ENCODE data around the gene COL6A2. TPM values are rescaled to one million over a fixed set of nuclear protein-coding genes. Genes with fewer than 3 reads are reported as not detected.

COL6A2 gene
- total and polyA plus RNA-seq, 10 of the 15 experiments (the other 5 are each of a cell fraction or from before 2014, with no cell fraction given), result 0.16 to 1.3 (median 0.34) TPM; not detected in 7

DNA sequence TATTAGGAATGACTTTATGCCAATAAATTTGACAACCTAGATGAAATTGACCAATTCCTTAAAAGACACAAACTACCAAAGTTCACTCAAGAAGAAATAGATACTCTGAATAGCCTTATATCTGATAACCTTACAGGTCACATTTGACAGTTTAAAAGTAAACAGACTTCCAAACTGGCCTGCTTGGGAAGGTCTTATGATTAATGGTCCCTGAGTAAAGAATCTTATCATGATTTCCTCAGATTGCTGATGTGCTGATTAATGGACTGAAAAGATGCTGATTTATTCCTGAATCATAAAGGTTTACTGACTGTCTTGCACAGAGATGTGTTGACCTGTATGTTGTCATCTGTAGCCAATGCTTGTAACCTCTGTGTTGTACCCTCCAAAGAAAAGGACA, 67.2 kb downstream of the COL6A2 start:
- SMC1A ChIA-PET (ENCODE audit: uncharacterized antibody, unreplicated experiment), result no interaction called here
- RAD21 ChIA-PET (ENCODE audit: unreplicated experiment), result no interaction called here
- DNase-seq (ENCODE audit: low read depth, low spot score) (no peak), FAIRE-seq (no peak), ATAC-seq (no peak)
- in situ Hi-C loops (cut with MboI) (no loop called here), intact Hi-C loops (cut with micrococcal nuclease; ENCODE audit: unreplicated experiment) (no loop called here)
- H3K4me2 ChIP-seq (ENCODE audit: control insufficient read depth, insufficient read depth), result no peak overlapping the region
- no peaks in the 10 kb centered on the region for H3K79me2 ChIP-seq (ENCODE audit: control insufficient read depth, insufficient read depth, low read length)
- no peak overlapping the region for H3K4me3 ChIP-seq
- H3K36me3 ChIP-seq (ENCODE audit: control insufficient read depth in 2 of 2, insufficient read depth in 2 of 2, low read length in 1 of 2), result no peaks in the 10 kb centered on the region
- CTCF ChIA-PET, result no interaction called here
- no TSS peak for BruUV-seq (replicated peaks)
- no peaks in the 10 kb centered on the region for H3K27me3 ChIP-seq (replicated peaks in 1 of 2; ENCODE audit: control insufficient read depth in 2 of 2, insufficient read depth in 2 of 2, low read length in 1 of 2)
- no peak overlapping the region for H3K27ac ChIP-seq (ENCODE audit: control insufficient read depth, insufficient read depth)
- no peaks in the 10 kb centered on the region for H4K20me1 ChIP-seq (ENCODE audit: control insufficient read depth, insufficient read depth)
- no peaks in the 10 kb centered on the region; the same call in 2 of the 3 replicates for H3K9me3 ChIP-seq (replicated peaks; ENCODE audit: control insufficient read depth, insufficient read depth, low read length)
- H3K9ac ChIP-seq (ENCODE audit: control insufficient read depth, insufficient read depth, low read length), result no peak overlapping the region
- POLR2A ChIA-PET, result no interaction called here
- TF ChIP-seq POU2F2 (IDR thresholded peaks at IDR 0.05; ENCODE audit: borderline replicate concordance, low read depth, low read length) (no peak), STAT3 (IDR thresholded peaks at IDR 0.05; ENCODE audit: low read depth, low read length) (no peak), MYC (IDR thresholded peaks at IDR 0.05; ENCODE audit: insufficient read depth, insufficient read length, insufficient replicate concordance, low read length, severe bottlenecking) (no peak), BMI1 (IDR thresholded peaks at IDR 0.05; ENCODE audit: borderline replicate concordance) (no peak), ZNF24 (IDR thresholded peaks at IDR 0.05) (no peak), SREBF2 (IDR thresholded peaks at IDR 0.05; ENCODE audit: low read length) (no peak), CREM (IDR thresholded peaks at IDR 0.05; ENCODE audit: low read depth) (no peak), EZH2 (IDR thresholded peaks at IDR 0.05; ENCODE audit: borderline replicate concordance, control insufficient read depth, low read depth, low read length) (no peak), EP300 (IDR thresholded peaks at IDR 0.05; ENCODE audit: borderline replicate concordance in 1 of 2, control insufficient read depth in 1 of 2, low read depth in 2 of 2, low read length in 2 of 2) (no peak), WRNIP1 (IDR thresholded peaks at IDR 0.05; ENCODE audit: borderline replicate concordance, low read depth, low read length) (no peak), FOS (IDR thresholded peaks at IDR 0.05; ENCODE audit: borderline replicate concordance, extremely low read depth, insufficient read length) (no peak), MEF2A (IDR thresholded peaks at IDR 0.05; ENCODE audit: insufficient read depth, low read depth, low read length) (no peak)
- TF ChIP-seq, protein P1, sequence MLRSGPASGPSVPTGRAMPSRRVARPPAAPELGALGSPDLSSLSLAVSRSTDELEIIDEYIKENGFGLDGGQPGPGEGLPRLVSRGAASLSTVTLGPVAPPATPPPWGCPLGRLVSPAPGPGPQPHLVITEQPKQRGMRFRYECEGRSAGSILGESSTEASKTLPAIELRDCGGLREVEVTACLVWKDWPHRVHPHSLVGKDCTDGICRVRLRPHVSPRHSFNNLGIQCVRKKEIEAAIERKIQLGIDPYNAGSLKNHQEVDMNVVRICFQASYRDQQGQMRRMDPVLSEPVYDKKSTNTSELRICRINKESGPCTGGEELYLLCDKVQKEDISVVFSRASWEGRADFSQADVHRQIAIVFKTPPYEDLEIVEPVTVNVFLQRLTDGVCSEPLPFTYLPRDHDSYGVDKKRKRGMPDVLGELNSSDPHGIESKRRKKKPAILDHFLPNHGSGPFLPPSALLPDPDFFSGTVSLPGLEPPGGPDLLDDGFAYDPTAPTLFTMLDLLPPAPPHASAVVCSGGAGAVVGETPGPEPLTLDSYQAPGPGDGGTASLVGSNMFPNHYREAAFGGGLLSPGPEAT (IDR thresholded peaks at IDR 0.05; ENCODE audit: low read depth), result no peak
- TF ChIP-seq, protein P2, sequence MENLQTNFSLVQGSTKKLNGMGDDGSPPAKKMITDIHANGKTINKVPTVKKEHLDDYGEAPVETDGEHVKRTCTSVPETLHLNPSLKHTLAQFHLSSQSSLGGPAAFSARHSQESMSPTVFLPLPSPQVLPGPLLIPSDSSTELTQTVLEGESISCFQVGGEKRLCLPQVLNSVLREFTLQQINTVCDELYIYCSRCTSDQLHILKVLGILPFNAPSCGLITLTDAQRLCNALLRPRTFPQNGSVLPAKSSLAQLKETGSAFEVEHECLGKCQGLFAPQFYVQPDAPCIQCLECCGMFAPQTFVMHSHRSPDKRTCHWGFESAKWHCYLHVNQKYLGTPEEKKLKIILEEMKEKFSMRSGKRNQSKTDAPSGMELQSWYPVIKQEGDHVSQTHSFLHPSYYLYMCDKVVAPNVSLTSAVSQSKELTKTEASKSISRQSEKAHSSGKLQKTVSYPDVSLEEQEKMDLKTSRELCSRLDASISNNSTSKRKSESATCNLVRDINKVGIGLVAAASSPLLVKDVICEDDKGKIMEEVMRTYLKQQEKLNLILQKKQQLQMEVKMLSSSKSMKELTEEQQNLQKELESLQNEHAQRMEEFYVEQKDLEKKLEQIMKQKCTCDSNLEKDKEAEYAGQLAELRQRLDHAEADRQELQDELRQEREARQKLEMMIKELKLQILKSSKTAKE (IDR thresholded peaks at IDR 0.05; ENCODE audit: low read depth, poor library complexity, severe bottlenecking), result no peak
- no peak overlapping the region for H2AFZ ChIP-seq (ENCODE audit: control insufficient read depth, low read depth, low read length)
- H3K4me1 ChIP-seq (ENCODE audit: control insufficient read depth, insufficient read depth, low read length), result no peaks in the 10 kb centered on the region
